HG03565 (cell line): ENCODE data around the gene CD151.

Source experiments
- ATAC-seq: cut with Tn5 transposase; IDR thresholded peaks from one replicate; pipeline ENCODE4 v1.9.1; 2021; ENCODE audit warnings: mild to moderate bottlenecking, moderate library complexity; ENCODE audit not compliant: unreplicated experiment

Gene CD151

DNA sequence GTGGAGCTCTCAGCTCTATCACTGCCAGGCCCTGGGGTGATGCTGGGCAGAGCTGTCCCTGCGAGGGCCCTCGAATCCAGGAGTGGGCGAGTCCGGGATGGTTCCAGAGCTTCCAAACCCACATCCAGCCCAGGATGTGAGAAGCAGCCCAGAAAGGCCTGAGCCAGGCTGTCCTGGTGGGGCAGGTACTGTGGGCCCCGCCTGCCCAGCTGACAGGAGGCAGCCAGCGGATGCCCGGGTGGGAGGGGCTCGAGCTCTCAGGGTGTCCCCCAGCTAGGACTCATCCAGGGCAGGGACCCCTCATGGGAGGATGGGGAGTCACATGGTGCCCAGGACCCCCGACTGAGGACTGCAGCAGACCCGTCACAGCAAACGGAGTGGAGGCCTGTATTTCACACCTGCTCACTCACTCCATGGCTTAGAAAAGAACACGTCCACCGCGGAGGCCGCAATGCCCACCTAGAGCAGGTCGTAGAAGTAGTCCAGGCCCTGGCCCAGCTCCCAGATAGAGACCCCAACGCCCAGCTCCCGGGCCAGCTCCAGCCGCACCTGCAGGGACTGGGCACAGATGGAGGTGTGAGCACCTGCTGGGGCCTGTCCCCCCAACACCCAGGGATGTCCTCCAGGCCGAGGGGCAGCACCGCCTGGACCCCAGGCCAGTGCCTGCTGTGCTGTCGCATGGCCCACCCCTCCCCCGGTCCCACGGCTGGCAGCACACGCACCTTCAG, 36.8 kb downstream of the CD151 start:
- ATAC-seq = no peak

DNA sequence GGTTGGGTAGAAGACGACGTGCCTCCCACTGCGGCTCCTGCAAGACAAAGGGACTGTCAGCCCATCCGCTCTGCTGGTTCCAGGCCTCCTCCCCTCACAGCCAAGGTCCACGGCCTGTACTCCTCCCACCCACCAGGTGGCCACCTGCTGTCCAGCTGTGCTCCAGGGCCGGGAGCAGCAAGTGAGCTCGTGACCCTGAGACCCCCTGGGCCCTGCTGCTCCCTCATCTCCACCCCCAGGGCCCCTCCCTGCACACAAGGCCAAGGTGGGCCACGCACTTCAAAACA, 37.3 kb downstream of the CD151 start:
- ATAC-seq = no peak

DNA sequence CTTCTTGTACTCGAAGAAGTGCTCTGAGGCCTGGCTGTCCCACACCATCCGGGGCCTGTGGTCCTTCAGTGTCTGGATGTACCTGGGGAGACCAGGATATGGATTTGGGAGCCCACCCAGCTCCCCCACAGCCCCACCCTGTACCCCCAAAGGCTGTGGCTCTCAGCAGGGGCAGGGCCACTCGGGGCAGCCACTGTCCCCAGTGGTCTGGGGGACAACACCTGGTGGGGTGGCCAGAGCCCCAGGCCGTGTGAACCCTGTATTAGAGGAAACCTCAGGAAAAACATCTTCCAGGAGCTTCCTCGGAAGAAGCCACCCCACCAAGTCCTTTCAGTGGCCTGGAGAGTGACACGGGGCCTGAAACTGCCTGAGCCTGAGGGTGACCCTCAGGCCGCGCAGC, 37.7 kb downstream of the CD151 start:
- no peak for ATAC-seq

DNA sequence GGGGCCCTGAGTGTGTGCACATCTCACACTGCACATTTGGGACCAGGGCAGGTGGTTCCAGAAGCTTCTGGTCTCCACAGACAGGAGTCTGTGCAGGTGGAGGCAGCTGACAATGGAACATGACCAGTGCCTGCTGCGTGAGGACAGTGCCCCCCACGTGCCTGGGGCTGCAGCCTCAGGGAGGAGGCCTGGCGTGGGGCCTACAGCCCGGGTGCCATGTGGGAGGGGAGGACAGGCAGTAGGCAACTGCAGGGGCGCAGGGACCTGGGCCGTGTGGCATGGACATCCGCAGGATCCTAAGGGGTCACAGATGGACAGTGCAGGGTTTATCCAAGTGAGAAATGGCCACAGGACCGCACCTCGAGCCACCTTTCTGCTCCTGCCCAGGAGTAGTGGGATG, 38.7 kb downstream of the CD151 start:
- no peak for ATAC-seq

DNA sequence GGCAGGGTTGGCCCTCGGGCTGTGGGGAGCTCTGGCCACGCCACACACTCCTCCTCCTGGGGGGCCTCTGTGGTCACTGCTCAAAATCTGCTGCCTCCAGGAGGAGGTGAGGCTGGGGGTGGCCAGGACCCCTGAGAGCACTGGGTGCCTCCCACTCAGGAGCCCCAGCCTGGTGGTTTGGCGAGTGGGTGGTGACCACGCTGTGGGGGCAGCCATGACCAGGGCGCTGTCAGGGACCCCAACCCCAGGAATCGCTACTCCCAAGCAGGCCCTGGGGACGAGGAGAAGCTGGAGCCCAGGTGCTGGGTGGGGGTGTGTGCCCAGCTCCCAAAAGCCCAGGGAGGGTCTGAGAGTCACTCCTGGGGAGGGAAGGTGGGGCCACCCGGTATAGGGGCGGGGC, 40.0 kb downstream of the CD151 start:
- no peak for ATAC-seq

DNA sequence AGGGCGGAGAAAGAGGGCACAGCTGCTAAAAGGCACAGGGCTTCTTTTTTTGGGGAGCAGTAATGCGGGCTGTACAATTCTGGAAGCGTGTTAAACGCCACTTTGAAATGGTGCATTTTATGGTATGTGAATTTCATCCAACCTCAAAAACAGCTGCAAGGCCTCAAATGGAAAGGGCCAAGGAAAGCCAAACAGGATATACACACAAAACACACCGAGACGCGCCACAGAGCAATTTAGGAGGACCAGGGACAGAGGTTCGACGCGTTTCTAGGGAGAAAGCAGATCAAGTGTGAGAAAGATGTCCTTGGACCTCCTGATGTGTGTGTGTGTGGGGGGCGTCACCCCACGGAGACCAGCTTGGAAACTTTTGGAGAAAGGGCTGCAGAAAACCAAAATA, 41.0 kb downstream of the CD151 start:
- no peak for ATAC-seq

DNA sequence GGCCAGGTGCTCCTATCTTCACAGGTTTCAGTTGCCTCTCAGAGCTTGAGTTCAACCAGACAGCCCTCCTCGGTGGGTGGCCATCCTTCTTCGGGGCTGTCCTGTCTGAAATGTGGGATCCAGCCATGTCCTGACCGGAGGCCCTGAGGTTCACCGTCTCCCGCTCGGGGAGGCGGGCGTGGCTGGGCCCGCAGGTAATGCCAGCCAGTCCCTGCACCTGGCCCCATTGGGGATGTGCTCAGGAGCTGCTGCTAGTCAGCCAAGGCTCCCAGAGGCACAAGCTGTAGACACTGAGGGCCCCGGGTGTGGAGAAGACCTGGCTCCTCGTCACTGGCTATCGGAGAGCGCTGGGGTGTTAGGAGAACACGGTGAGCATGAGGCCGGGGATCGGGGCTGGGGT, 42.5 kb downstream of the CD151 start:
- no peak for ATAC-seq

DNA sequence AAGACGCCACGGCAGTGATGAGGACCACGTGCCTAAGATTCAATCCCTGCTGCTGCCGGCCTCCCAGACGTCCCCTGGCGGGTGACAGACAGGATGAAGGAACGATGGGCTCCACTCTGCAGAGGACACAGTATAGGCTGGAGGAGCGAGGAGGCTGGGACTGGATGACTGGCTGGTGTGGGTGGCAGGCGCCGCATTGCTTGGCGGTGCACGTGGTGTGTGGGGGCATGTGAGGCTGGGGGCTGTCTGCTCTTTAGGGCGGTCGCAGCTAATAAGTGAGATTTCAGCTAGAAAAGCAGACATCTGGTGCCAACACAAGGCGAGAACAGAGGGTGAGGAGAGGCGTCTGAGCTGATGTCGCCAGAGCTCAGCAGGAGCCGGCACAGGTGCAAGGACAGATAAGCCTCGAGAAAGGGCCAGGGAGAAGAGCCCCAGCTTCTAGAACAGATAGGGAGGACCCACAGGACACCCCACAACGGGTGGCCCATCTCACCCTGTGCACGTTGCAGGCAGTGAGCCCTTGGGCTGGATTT, 43.1 kb downstream of the CD151 start:
- ATAC-seq = no peak

DNA sequence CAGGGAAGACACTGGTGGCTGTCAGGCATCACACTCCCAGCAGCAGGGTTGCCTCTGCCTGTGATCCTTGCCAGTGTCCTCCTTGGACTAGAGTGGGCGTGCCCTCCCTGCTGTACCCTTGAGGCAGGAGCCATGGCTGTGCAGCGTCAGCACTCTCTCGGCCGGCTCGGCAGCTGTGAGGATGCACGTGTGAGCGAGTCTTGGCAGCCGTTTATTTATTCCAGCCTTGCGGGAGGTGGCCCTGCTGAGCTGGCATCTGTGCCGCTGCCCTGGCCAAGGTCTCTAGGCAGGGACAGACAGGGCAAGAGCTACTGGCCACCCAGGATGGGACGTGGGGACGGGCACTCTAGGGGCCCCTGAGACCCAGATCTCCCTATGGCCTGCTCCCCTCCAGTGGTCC, 43.8 kb downstream of the CD151 start:
- no peak for ATAC-seq

DNA sequence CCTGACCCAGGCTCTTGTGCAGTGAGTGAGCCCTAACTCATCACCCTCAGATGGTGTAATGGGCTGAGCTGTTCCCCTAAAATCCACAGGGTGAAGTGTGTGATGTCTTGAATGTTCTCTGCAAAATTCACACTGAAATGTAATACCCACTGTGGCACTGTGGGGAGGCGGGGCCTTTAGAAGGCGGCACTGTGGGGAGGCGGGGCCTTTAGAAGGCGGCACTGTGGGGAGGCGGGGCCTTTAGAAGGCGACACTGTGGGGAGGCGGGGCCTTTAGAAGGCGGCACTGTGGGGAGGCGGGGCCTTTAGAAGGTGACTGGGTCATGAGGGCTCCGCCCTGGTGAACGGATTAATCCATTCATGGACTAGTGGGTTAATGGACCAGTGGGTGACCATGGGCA, 44.8 kb downstream of the CD151 start:
- ATAC-seq = no peak

DNA sequence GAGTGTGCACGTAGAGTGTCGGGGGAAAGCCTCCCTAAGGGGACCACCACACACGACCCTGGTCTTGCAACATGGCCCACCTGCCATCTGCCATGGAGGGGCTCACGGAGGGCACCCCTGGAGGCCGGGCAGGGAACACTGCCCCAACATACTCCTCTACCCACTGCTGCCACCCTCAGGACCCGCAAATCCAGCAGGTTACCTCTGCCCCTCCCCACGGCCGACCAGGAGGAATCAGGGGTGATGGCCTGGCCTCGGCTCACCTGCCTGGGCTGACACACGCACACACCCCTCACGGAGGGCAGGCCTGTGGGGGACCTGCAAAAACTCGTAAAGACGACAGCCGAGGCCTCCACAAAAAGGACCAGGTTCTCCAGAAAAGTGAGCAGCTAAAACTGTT, 47.7 kb downstream of the CD151 start:
- no peak for ATAC-seq

DNA sequence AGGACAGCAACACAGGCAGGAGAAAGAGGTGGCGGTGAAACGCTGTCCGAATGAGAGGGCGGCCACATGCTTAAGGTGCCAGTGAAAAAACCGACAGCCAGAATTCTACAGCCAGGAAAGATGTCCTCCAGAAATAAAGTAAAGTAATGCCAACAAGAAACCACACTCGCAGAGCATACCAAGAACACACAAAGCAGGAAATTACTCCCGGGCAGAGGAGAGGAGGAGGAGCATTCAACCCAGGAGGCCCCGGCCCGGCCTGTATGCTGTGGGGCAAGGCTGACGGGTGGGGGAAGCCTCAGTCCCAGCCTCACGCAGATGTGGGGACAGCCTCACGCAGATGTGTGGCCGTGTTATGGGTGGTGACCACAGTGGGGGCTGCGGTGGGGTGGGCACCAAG, 49.8 kb downstream of the CD151 start:
- ATAC-seq = no peak

DNA sequence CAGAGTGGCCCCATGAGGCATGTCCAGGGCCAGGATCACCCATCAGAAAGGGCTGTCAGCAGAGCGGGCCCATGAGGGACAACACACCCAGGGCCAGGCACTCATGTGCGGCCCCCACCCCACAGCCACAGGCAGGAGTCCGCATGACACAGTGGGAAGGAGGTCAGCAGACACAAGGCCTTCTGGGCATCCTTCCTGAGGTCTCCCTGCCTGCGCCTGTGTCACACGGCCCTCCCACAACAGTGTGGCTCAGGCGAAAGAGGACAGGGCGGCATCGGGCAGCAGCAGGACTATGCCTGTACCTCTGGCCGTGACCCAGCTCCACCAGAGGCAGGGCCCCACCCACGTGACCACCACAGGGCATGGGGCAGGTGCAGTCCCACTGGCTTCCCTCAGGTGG, 50.8 kb downstream of the CD151 start:
- ATAC-seq = no peak

DNA sequence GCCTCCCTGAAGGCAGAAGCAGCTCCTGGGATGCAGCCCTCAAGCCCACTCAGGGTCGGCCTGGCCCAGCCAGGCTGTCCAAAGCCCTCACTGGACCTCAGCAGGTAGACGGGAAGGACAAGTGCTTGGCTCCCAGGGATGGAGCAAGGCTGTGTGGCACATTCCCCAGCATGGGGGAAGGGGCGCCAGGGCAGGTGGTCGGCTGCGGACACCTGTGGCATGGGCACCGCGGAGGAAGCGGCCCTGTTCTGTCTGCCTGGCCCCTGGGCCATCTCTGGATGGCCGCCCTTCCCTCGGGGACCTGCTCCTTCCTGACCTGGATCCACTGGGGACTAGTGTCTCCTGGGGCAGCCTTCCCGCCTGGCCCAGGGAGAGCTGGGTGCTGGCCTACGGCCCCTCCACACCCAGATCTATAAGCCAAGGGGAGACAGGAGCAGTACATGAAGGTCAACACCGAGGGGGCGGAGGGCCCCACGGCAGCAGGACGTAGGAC, 51.9 kb downstream of the CD151 start:
- ATAC-seq = no peak

DNA sequence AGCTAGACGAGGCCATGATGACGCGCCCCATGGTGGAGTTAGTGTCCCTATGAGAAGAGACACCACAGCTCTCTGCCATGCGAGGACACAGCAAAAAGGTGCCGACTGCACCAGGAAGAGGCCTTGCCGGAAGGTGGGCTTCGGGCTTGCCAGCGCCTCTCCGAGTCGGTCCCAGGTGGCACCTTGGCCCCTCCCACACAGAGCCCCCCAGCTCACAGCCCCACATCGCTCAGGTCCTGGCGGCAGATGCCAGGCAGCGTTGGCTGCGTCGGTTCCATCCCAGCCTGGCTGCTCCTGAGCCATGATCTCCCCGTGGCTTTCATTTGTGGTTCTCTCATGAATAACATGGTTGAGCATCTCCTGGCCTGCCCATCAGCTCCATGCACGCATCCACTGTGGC, 53.8 kb downstream of the CD151 start:
- no peak for ATAC-seq

DNA sequence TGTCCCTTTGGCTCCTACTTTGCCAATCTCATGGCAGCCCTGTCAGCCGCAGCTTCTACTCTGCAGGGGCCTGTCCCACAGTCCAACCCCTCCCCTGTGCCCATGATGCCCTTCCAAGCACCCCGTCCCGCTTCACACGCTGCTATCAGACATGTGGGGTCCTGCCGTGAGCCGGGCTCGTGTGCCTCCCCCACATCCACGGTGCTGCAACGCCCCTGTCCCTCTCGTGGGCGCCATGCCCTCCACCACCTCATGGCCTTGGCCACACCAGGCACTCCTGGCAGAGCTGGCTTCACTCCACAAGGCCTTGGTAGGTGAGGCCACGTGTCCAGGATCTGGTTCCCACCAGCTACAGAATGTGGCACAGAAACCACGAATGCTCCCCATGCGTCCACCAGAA, 54.8 kb downstream of the CD151 start:
- no peak for ATAC-seq
